HCT116 (cell line): ENCODE data around the gene PCDHA9. TPM values are rescaled to one million over a fixed set of nuclear protein-coding genes. Genes with fewer than 3 reads are reported as not detected.

ENCODE experiments used
- ATAC-seq: fragments of 200-7000 bp; cut with Tn5 transposase; 2 replicates; pipeline ENCODE4 v1.9.1; 2020; ENCODE audit warnings: mild to moderate bottlenecking, moderate library complexity
- BruUV-seq: library from RNA; stranded (reverse); fragments of 400-500 nt; replicated peaks from 2 replicates; lab custom pipeline; 2021; lab: Mats Ljungman, UMichigan
- CTCF ChIA-PET: fragments of 300-600 bp; sonication (Branson Sonifier 250); formaldehyde crosslinking; loops from one replicate; lab custom pipeline; 2021; ENCODE audit warnings: antibody characterized with exemption; lab: Charles Lee
- POLR2A ChIA-PET: fragments of 300-600, 350-600 bp; sonication (Branson Sonifier 250); formaldehyde crosslinking; loops from one replicate; lab custom pipeline; 2021; ENCODE audit warnings: antibody characterized with exemption; lab: Charles Lee
- RAD21 ChIA-PET, 2 experiments: fragments of 300-600 bp; sonication (Branson Sonifier 250); formaldehyde crosslinking; loops; one replicate each; lab custom pipeline; 2023; ENCODE audit warnings: low total read pairs in 2 of 2; ENCODE audit not compliant: uncharacterized antibody in 2 of 2, unreplicated experiment in 2 of 2, low non-redundant PET in 1 of 2; lab: Charles Lee
- DNase-seq: peaks from one replicate; pipeline ENCODE4 v3.0.0-alpha.2; 2010; ENCODE audit warnings: low read depth, low spot score
- H2AFZ ChIP-seq: fragments of 200-600 bp; shearing (Covaris generic), sonication (generic); 2 replicates; pipeline ENCODE4 v1.6.1; 2017; ENCODE audit warnings: low read depth, mixed run types, mixed read lengths, antibody characterized with exemption, low read length; ENCODE audit not compliant: poor library complexity, severe bottlenecking
- H3K27ac ChIP-seq: 2 replicates; pipeline ENCODE4 v1.5.1; 2012; ENCODE audit warnings: low read depth, low read length
- H3K27me3 ChIP-seq: fragments of 200-600 bp; sonication (generic); 2 replicates; pipeline ENCODE4 v1.6.1; 2016; ENCODE audit warnings: mixed run types, low read length, mixed read lengths; ENCODE audit not compliant: insufficient read depth
- H3K36me3 ChIP-seq, 2 experiments: fragments of 200-500 bp in 1 of 2; fragments of 200-600 bp in 1 of 2; sonication (Bioruptor generic) in 1 of 2; sonication (generic) in 1 of 2; 2 replicates each; pipeline versions ENCODE4 v1.5.1 to v1.6.1; 2014 to 2016; ENCODE audit warnings: low read length in 2 of 2, inconsistent platforms in 1 of 2, mixed read lengths in 1 of 2, mixed run types in 1 of 2; ENCODE audit not compliant: insufficient read depth in 2 of 2, control insufficient read depth in 1 of 2
- H3K4me1 ChIP-seq, 2 experiments: fragments of 200-600 bp in 1 of 2; sonication (generic) in 1 of 2; 2 replicates each; pipeline versions ENCODE4 v1.5.1 to v1.6.1; 2012 to 2017; ENCODE audit warnings: low read length in 2 of 2, inconsistent platforms in 1 of 2, mild to moderate bottlenecking in 1 of 2, mixed read lengths in 1 of 2, mixed run types in 1 of 2, moderate library complexity in 1 of 2; ENCODE audit not compliant: insufficient read depth in 2 of 2, control insufficient read depth in 1 of 2
- H3K4me2 ChIP-seq: fragments of 200-600 bp; sonication (generic); 2 replicates; pipeline ENCODE4 v1.6.1; 2017; ENCODE audit warnings: mixed run types, low read length, mixed read lengths
- H3K4me3 ChIP-seq, 2 experiments: fragments of 200-600 bp in 1 of 2; sonication (generic) in 1 of 2; replicated peaks in 1 of 2; 2 replicates each; pipeline ENCODE4 v1.5.1; 2011 to 2016; ENCODE audit warnings: low read length in 2 of 2, control low read depth in 1 of 2, low read depth in 1 of 2, mild to moderate bottlenecking in 1 of 2, mixed read lengths in 1 of 2, mixed run types in 1 of 2
- H3K79me2 ChIP-seq: fragments of 200-600 bp; sonication (generic); 2 replicates; pipeline ENCODE4 v1.6.1; 2017; ENCODE audit warnings: mild to moderate bottlenecking, mixed run types, low read length, moderate library complexity, mixed read lengths; ENCODE audit not compliant: insufficient read depth
- H3K9ac ChIP-seq: fragments of 200-600 bp; sonication (generic); 2 replicates; pipeline ENCODE4 v1.6.1; 2016; ENCODE audit warnings: low read length, mixed read lengths
- H3K9me2 ChIP-seq: fragments of 200-600 bp; sonication (generic), shearing (Covaris generic); 2 replicates; pipeline ENCODE4 v1.6.1; 2017; ENCODE audit warnings: mixed run types, mild to moderate bottlenecking, moderate library complexity; ENCODE audit not compliant: insufficient read depth
- H3K9me3 ChIP-seq, 2 experiments: fragments of 200-500 bp in 1 of 2; fragments of 200-600 bp in 1 of 2; sonication (Bioruptor generic) in 1 of 2; sonication (generic) in 1 of 2; 2 replicates each; pipeline ENCODE4 v1.6.1; 2014 to 2017; ENCODE audit warnings: low read length in 2 of 2, mixed read lengths in 2 of 2, inconsistent platforms in 1 of 2, low read depth in 1 of 2, mild to moderate bottlenecking in 1 of 2, mixed run types in 1 of 2, moderate library complexity in 1 of 2; ENCODE audit not compliant: control insufficient read depth in 1 of 2, insufficient read depth in 1 of 2
- H4K20me1 ChIP-seq: fragments of 200-600 bp; sonication (generic), shearing (Covaris generic); 2 replicates; pipeline ENCODE4 v1.6.1; 2017; ENCODE audit warnings: mixed run types, mild to moderate bottlenecking, moderate library complexity; ENCODE audit not compliant: insufficient read depth
- ATF3 ChIP-seq: IDR thresholded peaks from 2 replicates; pipeline ENCODE4 v1.6.1; 2012
- CBX3 ChIP-seq: IDR thresholded peaks from 2 replicates; pipeline ENCODE4 v1.6.1; 2012; ENCODE audit warnings: low read depth
- CEBPB ChIP-seq: IDR thresholded peaks from 2 replicates; pipeline ENCODE4 v1.6.1; 2012; ENCODE audit warnings: low read depth
- CTCF ChIP-seq, 3 experiments: fragments of 200-600 bp in 1 of 3; sonication (generic) in 1 of 3; IDR thresholded peaks in 2 of 3; conservative IDR thresholded peaks in 1 of 3; 2 replicates each; pipeline ENCODE4 v1.5.1; 2012 to 2017; ENCODE audit warnings: low read depth in 2 of 3, low read length in 2 of 3, antibody characterized with exemption in 1 of 3, borderline replicate concordance in 1 of 3, control low read depth in 1 of 3, mild to moderate bottlenecking in 1 of 3, mixed read lengths in 1 of 3, mixed run types in 1 of 3, moderate library complexity in 1 of 3; ENCODE audit not compliant: insufficient read depth in 1 of 3
- EGR1 ChIP-seq: IDR thresholded peaks from 2 replicates; pipeline ENCODE4 v1.6.1; 2012; ENCODE audit warnings: low read depth
- ELF1 ChIP-seq: IDR thresholded peaks from 2 replicates; pipeline ENCODE4 v1.6.1; 2012; ENCODE audit warnings: low read depth, borderline replicate concordance
- EZH2 ChIP-seq: fragments of 200-600 bp; sonication (generic); IDR thresholded peaks from 2 replicates; pipeline ENCODE4 v1.6.1; 2017; ENCODE audit warnings: antibody characterized with exemption, mixed run types
- EZH2phosphoT487 ChIP-seq: fragments of 200-600 bp; IDR thresholded peaks from 2 replicates; pipeline ENCODE4 v1.6.1; 2018; ENCODE audit warnings: antibody characterized with exemption, borderline replicate concordance
- FOSL1 ChIP-seq: IDR thresholded peaks from 2 replicates; pipeline ENCODE4 v1.6.1; 2012; ENCODE audit warnings: low read depth
- JUND ChIP-seq: IDR thresholded peaks from 2 replicates; pipeline ENCODE4 v1.6.1; 2012
- MAX ChIP-seq: IDR thresholded peaks from 2 replicates; pipeline ENCODE4 v1.6.1; 2012
- RAD21 ChIP-seq: IDR thresholded peaks from 2 replicates; pipeline ENCODE4 v1.6.1; 2012; ENCODE audit warnings: low read depth, mild to moderate bottlenecking
- REST ChIP-seq: IDR thresholded peaks from 2 replicates; pipeline ENCODE4 v1.6.1; 2012; ENCODE audit warnings: low read depth
- SRF ChIP-seq: IDR thresholded peaks from 2 replicates; pipeline ENCODE4 v1.6.1; 2012; ENCODE audit warnings: low read depth
- TCF7L2 ChIP-seq: IDR thresholded peaks from 2 replicates; pipeline ENCODE4 v1.7.0; 2011; ENCODE audit warnings: borderline replicate concordance, inconsistent platforms; ENCODE audit not compliant: insufficient read depth, insufficient read length; ENCODE audit errors: extremely low read depth
- YY1 ChIP-seq: IDR thresholded peaks from 2 replicates; pipeline ENCODE4 v1.6.1; 2011; ENCODE audit warnings: low read length, low read depth, moderate library complexity, mild to moderate bottlenecking; ENCODE audit not compliant: insufficient replicate concordance; ENCODE audit errors: extremely low read depth
- ZBTB33 ChIP-seq: IDR thresholded peaks from 2 replicates; pipeline ENCODE4 v1.6.1; 2011; ENCODE audit warnings: mild to moderate bottlenecking, low read length, moderate library complexity; ENCODE audit not compliant: insufficient replicate concordance; ENCODE audit errors: extremely low read depth
- ZNF274 ChIP-seq: fragments of 200-500 bp; sonication (Bioruptor generic); IDR thresholded peaks from 2 replicates; pipeline ENCODE4 v1.6.1; 2014; ENCODE audit warnings: mild to moderate bottlenecking, low read depth, low read length, inconsistent platforms
- intact Hi-C: fragments of 100-400 bp; cut with micrococcal nuclease; formaldehyde crosslinking; loops from 2 replicates; pipeline ENCODE4 v1.10.0; 2022
- total RNA-seq: library from RNA; stranded (reverse); gene quantifications from one replicate; pipeline ENCODE4 v1.2.1, GENCODE V29; 2021; ENCODE audit not compliant: unreplicated experiment

Gene PCDHA9
- total RNA-seq, 1 experiment from 2014 or later: not detected

- no TSS peak for BruUV-seq
- Histone ChIP-seq H3K27me3 (no peaks in the 10 kb centered on the region), H3K9ac (no peak overlapping the region), H3K79me2 (no peaks in the 10 kb centered on the region), H3K4me1 (no peaks in the 10 kb centered on the region), H3K27ac (no peak overlapping the region), H3K4me2 (no peak overlapping the region), H3K9me2 (no peaks in the 10 kb centered on the region), H4K20me1 (no peaks in the 10 kb centered on the region), H3K4me3 (no peak overlapping the region), H3K36me3 (no peaks in the 10 kb centered on the region), H3K9me3 (peaks cover 0 to 5% of the 10 kb centered on the region in 2 experiments; a peak in 2 of 4 replicates), H2AFZ (no peak overlapping the region)
- CTCF ChIA-PET: no interaction called here
- intact Hi-C loops: no loop called here
- RAD21 ChIA-PET: no interaction called here
- no peak for ATAC-seq
- TF ChIP-seq EZH2phosphoT487 (no peak), CBX3 (no peak), FOSL1 (no peak), ATF3 (no peak), YY1 (no peak), MAX (no peak), ELF1 (no peak), RAD21 (no peak), ZBTB33 (no peak), CEBPB (no peak), REST (no peak), EZH2 (no peak), ZNF274 (no peak), SRF (no peak), JUND (no peak), EGR1 (no peak), CTCF (IDR thresholded peaks at IDR 0.05 in 2 of 3, conservative IDR thresholded peaks at IDR 0.05 in 1 of 3; ENCODE audit: borderline replicate concordance in 1 of 3, insufficient read depth in 1 of 3, low read depth in 2 of 3, low read length in 2 of 3) (no peak), TCF7L2 (no peak)
- no peak for DNase-seq
- POLR2A ChIA-PET: no interaction called here
These were observed 46.7 kb upstream of the PCDHA9 start for GRCh38 chr5:140801494-140801841.
